Osteocyte (in vitro differentiated cells): ENCODE measurements around the gene LOXHD1. TPM values are rescaled to one million over a fixed set of nuclear protein-coding genes. Genes with fewer than 3 reads are reported as not detected.

Experiments used
- DNase-seq: peaks from one replicate; pipeline ENCODE4 v3.0.0; 2021; ENCODE audit warnings: mixed read lengths; ENCODE audit not compliant: unreplicated experiment; ENCODE audit errors: extremely low spot score
- H3K27ac Mint-ChIP-seq: one replicate; pipeline ENCODE4 v1.8.0; 2021; ENCODE audit warnings: mild to moderate bottlenecking, mixed read lengths; ENCODE audit not compliant: unreplicated experiment
- H3K27me3 Mint-ChIP-seq: one replicate; pipeline ENCODE4 v1.8.0; 2021; ENCODE audit warnings: mixed read lengths; ENCODE audit not compliant: unreplicated experiment
- H3K36me3 Mint-ChIP-seq: one replicate; pipeline ENCODE4 v1.8.0; 2021; ENCODE audit warnings: mixed read lengths; ENCODE audit not compliant: unreplicated experiment
- H3K4me1 Mint-ChIP-seq: one replicate; pipeline ENCODE4 v1.8.0; 2021; ENCODE audit warnings: mixed read lengths; ENCODE audit not compliant: unreplicated experiment
- H3K4me3 Mint-ChIP-seq: one replicate; pipeline ENCODE4 v1.8.0; 2021; ENCODE audit warnings: mild to moderate bottlenecking, moderate library complexity, mixed read lengths; ENCODE audit not compliant: unreplicated experiment
- H3K9me3 Mint-ChIP-seq: one replicate; pipeline ENCODE4 v1.8.0; 2021; ENCODE audit warnings: mixed read lengths; ENCODE audit not compliant: unreplicated experiment
- total RNA-seq: library from RNA; stranded (reverse); gene quantifications from 2 replicates; pipeline ENCODE4 v1.2.1, GENCODE V29; 2021
- TF ChIP-seq, protein P1 (sequence below): fragments of 200-600 bp; sonication (generic); IDR thresholded peaks from 2 replicates; pipeline ENCODE4 v1.5.0; 2021; ENCODE audit warnings: antibody characterized with exemption, mild to moderate bottlenecking, moderate library complexity

Gene LOXHD1
- total RNA-seq, 1 donor from 2014 or later, result not detected

DNA sequence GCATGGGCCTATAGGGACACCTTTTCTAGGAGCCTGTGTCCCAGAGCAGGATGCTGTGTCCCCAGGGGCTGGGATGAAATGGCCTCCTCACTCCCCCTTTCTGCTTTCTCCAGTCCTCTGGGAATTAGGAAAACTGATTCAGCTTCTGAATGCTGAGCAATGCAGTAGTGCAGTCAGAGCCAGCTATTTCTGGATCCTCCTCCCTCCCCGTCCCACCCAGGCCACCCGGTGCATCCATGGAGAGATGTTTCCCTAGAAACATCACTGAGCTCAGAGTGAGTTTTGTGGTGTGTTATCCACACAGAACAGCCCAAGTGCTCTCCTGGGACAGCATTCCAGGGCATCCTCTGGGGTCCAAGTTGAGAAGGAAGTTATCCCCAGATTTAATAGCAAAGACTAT lies 125.5 kb downstream of the LOXHD1 start:
- Mint-ChIP-seq H3K4me3 (no peak overlapping the region), H3K27ac (no peak overlapping the region), H3K4me1 (no peaks in the 10 kb centered on the region), H3K9me3 (no peaks in the 10 kb centered on the region), H3K36me3 (no peaks in the 10 kb centered on the region), H3K27me3 (no peaks in the 10 kb centered on the region)
- TF ChIP-seq, protein P1, sequence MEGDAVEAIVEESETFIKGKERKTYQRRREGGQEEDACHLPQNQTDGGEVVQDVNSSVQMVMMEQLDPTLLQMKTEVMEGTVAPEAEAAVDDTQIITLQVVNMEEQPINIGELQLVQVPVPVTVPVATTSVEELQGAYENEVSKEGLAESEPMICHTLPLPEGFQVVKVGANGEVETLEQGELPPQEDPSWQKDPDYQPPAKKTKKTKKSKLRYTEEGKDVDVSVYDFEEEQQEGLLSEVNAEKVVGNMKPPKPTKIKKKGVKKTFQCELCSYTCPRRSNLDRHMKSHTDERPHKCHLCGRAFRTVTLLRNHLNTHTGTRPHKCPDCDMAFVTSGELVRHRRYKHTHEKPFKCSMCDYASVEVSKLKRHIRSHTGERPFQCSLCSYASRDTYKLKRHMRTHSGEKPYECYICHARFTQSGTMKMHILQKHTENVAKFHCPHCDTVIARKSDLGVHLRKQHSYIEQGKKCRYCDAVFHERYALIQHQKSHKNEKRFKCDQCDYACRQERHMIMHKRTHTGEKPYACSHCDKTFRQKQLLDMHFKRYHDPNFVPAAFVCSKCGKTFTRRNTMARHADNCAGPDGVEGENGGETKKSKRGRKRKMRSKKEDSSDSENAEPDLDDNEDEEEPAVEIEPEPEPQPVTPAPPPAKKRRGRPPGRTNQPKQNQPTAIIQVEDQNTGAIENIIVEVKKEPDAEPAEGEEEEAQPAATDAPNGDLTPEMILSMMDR, result no peak
- DNase-seq, result no peak

DNA sequence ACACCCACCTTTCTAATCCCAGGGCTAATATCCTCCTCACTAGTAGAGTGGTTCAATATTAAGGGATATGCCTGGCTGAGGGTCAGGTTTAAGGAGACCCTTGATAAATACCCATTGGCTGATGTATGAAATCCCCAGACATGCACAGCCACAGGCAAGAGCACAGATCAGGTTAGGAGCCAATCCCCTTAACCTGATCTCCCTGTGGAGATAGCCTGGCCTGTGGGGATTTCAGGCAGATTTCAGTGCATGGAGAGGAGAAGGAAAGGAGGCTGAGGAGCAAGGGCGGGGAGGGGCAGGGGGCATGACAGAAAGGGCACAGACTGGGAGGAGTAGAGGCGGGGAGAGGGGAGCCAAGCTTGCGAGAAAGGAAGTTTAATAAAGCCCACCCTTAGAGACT lies 129.0 kb downstream of the LOXHD1 start:
- Mint-ChIP-seq H3K4me3 (no peak overlapping the region), H3K4me1 (no peaks in the 10 kb centered on the region), H3K27me3 (peaks cover 3% of the 10 kb centered on the region), H3K27ac (no peak overlapping the region), H3K9me3 (no peaks in the 10 kb centered on the region), H3K36me3 (no peaks in the 10 kb centered on the region)
- DNase-seq, result no peak
- TF ChIP-seq, protein P1, result no peak

DNA sequence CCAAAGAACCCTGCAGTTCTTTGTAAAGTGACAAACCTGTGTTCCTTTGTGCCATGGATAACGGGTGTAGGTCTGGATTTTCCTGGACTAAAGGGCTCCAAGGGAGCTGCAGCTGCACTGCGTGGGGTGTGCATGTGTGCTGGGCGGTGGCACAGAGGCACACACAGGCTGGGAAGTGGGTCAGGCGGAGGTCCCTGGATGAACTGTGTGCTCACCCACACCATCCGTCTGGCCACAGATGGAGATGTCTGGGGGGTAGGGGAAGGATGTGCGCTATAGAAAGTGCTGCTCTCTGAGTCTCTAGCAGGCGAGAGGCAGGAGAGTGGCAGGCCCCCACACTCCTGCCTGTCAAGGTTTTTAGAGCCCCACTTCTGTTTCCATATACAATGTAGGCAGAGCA lies 137.2 kb downstream of the LOXHD1 start:
- H3K9me3 Mint-ChIP-seq, result no peaks in the 10 kb centered on the region
- no peaks in the 10 kb centered on the region for H3K36me3 Mint-ChIP-seq
- H3K4me3 Mint-ChIP-seq, result no peak overlapping the region
- H3K4me1 Mint-ChIP-seq, result no peaks in the 10 kb centered on the region
- TF ChIP-seq, protein P1, result no peak
- DNase-seq, result peak; percentile 53
- peaks cover 8% of the 10 kb centered on the region for H3K27me3 Mint-ChIP-seq
- H3K27ac Mint-ChIP-seq, result no peak overlapping the region

DNA sequence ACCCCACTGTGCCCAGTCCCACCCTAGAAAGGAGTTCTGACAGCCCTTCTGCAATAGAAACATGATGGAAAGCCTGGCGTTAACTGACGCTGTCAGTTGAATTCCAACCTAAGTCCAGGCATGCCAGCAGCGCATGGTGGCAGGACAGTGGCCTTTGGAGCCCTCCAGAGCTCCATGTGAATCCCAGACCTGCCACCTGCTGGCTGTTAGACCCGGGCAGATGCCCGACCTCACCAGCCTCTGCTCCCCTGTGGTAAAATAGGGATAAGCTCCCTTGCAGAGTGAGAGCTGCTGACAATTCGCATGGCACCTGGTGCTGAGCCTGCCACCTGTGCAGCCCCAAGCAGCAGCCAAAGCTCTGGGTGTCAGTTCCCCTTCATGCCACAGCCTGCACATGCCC lies 138.6 kb downstream of the LOXHD1 start:
- H3K4me1 Mint-ChIP-seq, result no peaks in the 10 kb centered on the region
- TF ChIP-seq, protein P1, result no peak
- H3K9me3 Mint-ChIP-seq, result no peaks in the 10 kb centered on the region
- H3K27me3 Mint-ChIP-seq, result peaks cover 8% of the 10 kb centered on the region
- no peak overlapping the region for H3K4me3 Mint-ChIP-seq
- H3K36me3 Mint-ChIP-seq, result no peaks in the 10 kb centered on the region
- peak; percentile 64 for DNase-seq
- H3K27ac Mint-ChIP-seq, result no peak overlapping the region

DNA sequence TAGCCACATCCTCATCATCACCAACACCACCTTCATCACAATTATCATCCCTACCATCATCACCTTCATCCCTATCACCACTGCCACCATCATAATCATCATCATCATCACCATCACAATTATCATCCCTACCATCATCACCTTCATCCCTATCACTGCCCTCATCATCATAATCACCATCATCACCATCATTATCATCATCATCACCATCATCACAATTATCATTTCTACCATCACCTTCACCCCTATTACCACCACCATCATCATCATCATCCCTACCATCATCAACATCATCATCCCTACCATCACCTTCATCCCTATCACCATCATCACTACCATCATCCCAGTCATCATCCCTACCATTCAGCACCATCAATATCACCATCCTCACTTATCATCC lies 140.5 kb downstream of the LOXHD1 start:
- no peak for DNase-seq
- no peaks in the 10 kb centered on the region for H3K36me3 Mint-ChIP-seq
- TF ChIP-seq, protein P1, result no peak
- no peak overlapping the region for H3K4me3 Mint-ChIP-seq
- peaks cover 11% of the 10 kb centered on the region for H3K27me3 Mint-ChIP-seq
- H3K4me1 Mint-ChIP-seq, result no peaks in the 10 kb centered on the region
- H3K9me3 Mint-ChIP-seq, result no peaks in the 10 kb centered on the region
- no peak overlapping the region for H3K27ac Mint-ChIP-seq
